Right ventricle myocardium inferior (tissue), 1 donor: ENCODE measurements around the gene CDC23. TPM values are rescaled to one million over a fixed set of nuclear protein-coding genes. Genes with fewer than 3 reads are reported as not detected.
A peak's percentile ranks its signal among the peaks of the same experiment; 100 is the strongest.
"Not testable (repeated sequence)": the region's sequence is repeated elsewhere in the genome, so short reads cannot be mapped to it uniquely, and the experiment has no call there.

ENCODE experiments used
- ATAC-seq: fragments of 200-7000 bp; cut with Tn5 transposase; one replicate; pipeline ENCODE4 v1.9.1; 2020; ENCODE audit warnings: mild to moderate bottlenecking, moderate library complexity
- DNase-seq: peaks from one replicate; pipeline ENCODE4 v3.0.0; 2021; ENCODE audit errors: missing footprints
- intact Hi-C: fragments of 100-400 bp; cut with DNase I; formaldehyde crosslinking; loops from one replicate; pipeline ENCODE4 v1.11.0; 2022
- total RNA-seq: library from RNA; stranded (reverse); fragmentation: NEBNext Ultra II Directional; extraction: Animal tissue kit (Norgen Biotek cat#: 25700); gene quantifications from one replicate; pipeline ENCODE4 v1.2.1, GENCODE V29; 2021
- donor health status: DM: no; HTN: yes; CAD: no; lungs with severe emphysema.

Gene CDC23
- total RNA-seq, 1 donor from 2014 or later: 16.0 TPM

- DNase-seq (no peak), ATAC-seq (no peak)
- intact Hi-C loops: loop anchor here (5.0 kb wide), 1 partner anchor 183 kb away; no protein-coding TSS in a partner anchor
Measured at GRCh38 chr5:138224712-138225111, 11.6 kb upstream of the CDC23 start.

- intact Hi-C loops: loop anchor here (1.0 to 5.0 kb wide), 2 partner anchors 60 to 184 kb away; no protein-coding TSS in a partner anchor
- ATAC-seq: no peak
Measured at GRCh38 chr5:138223532-138223931, 10.4 kb upstream of the CDC23 start.

GRCh38 chr5:138216799-138217198 lies 3.7 kb upstream of the CDC23 start:
- ATAC-seq: no peak
- no peak for DNase-seq
- intact Hi-C loops: no loop called here

More at GRCh38 chr5:138223532-138223931, 10.4 kb upstream of the CDC23 start:
- no peak for DNase-seq

- peak; percentile 72 for DNase-seq
Measured at GRCh38 chr5:138212828-138213160, 329 bp downstream of the CDC23 start.

GRCh38 chr5:138210985-138211384 lies 2.1 kb downstream of the CDC23 start:
- ATAC-seq (no peak), DNase-seq (no peak)
- intact Hi-C loops: no loop called here

More at GRCh38 chr5:138212828-138213160, 329 bp downstream of the CDC23 start:
- intact Hi-C loops: no loop called here
- ATAC-seq: peak; percentile 24

- ATAC-seq, DNase-seq, intact Hi-C loops: not testable (repeated sequence)
Measured at GRCh38 chr5:138193859-138194258, 19.3 kb downstream of the CDC23 start.

GRCh38 chr5:138192826-138193225 lies 20.3 kb downstream of the CDC23 start:
- intact Hi-C loops: no loop called here
- ATAC-seq: no peak
- no peak for DNase-seq

GRCh38 chr5:138188626-138189025 lies 24.5 kb downstream of the CDC23 start:
- DNase-seq (no peak), ATAC-seq (peak; percentile 74)
- intact Hi-C loops: no loop called here

- no peak for ATAC-seq
- DNase-seq: no peak
- intact Hi-C loops: no loop called here
Measured at GRCh38 chr5:138186002-138186447, 27.1 kb downstream of the CDC23 start.

GRCh38 chr5:138182808-138183207 lies 30.3 kb downstream of the CDC23 start:
- DNase-seq (no peak), ATAC-seq (peak; percentile 50)
- intact Hi-C loops: no loop called here

- intact Hi-C loops: no loop called here
- ATAC-seq: no peak
- no peak for DNase-seq
Measured at GRCh38 chr5:138180841-138181240, 32.3 kb downstream of the CDC23 start.

- DNase-seq (no peak), ATAC-seq (no peak)
- intact Hi-C loops: no loop called here
Measured at GRCh38 chr5:138180183-138180782, 32.8 kb downstream of the CDC23 start.

GRCh38 chr5:138179277-138179857 lies 33.8 kb downstream of the CDC23 start:
- intact Hi-C loops: no loop called here
- ATAC-seq: no peak
- DNase-seq: no peak

- intact Hi-C loops: no loop called here
- DNase-seq: peak; percentile 95
- peak; percentile 98 for ATAC-seq
Measured at GRCh38 chr5:138178516-138179276, 34.4 kb downstream of the CDC23 start, which contains the start of the genes BRD8 and KIF20A. BRD8 (minus strand) TSS chr5:138178630; CDS start chr5:138178614, 16 bp downstream. KIF20A (plus strand) TSS chr5:138179112; CDS start chr5:138179681, 569 bp downstream.

- DNase-seq (no peak), ATAC-seq (peak; percentile 38)
Measured at GRCh38 chr5:138177941-138178515, 35.1 kb downstream of the CDC23 start.

GRCh38 chr5:138170299-138170698 lies 42.8 kb downstream of the CDC23 start:
- no peak for DNase-seq
- intact Hi-C loops: no loop called here
- no peak for ATAC-seq

More at GRCh38 chr5:138177941-138178515, 35.1 kb downstream of the CDC23 start:
- intact Hi-C loops: no loop called here

- intact Hi-C loops: no loop called here
- ATAC-seq: no peak
- DNase-seq: no peak
Measured at GRCh38 chr5:138169124-138169523, 44.0 kb downstream of the CDC23 start.

GRCh38 chr5:138163721-138164120 lies 49.4 kb downstream of the CDC23 start:
- ATAC-seq (no peak), DNase-seq (no peak)

GRCh38 chr5:138160706-138161105 lies 52.4 kb downstream of the CDC23 start:
- DNase-seq: no peak
- no peak for ATAC-seq

More at GRCh38 chr5:138163721-138164120, 49.4 kb downstream of the CDC23 start:
- intact Hi-C loops: no loop called here

More at GRCh38 chr5:138160706-138161105, 52.4 kb downstream of the CDC23 start:
- intact Hi-C loops: no loop called here
